Measurements from ENCODE around the gene IMMP2L. TPM values are rescaled to one million over a fixed set of nuclear protein-coding genes. Genes with fewer than 3 reads are reported as not detected.

Gene IMMP2L
- total and polyA plus RNA-seq, 4 donors, result 9.2 to 34.7 (median 11.1) TPM

DNA sequence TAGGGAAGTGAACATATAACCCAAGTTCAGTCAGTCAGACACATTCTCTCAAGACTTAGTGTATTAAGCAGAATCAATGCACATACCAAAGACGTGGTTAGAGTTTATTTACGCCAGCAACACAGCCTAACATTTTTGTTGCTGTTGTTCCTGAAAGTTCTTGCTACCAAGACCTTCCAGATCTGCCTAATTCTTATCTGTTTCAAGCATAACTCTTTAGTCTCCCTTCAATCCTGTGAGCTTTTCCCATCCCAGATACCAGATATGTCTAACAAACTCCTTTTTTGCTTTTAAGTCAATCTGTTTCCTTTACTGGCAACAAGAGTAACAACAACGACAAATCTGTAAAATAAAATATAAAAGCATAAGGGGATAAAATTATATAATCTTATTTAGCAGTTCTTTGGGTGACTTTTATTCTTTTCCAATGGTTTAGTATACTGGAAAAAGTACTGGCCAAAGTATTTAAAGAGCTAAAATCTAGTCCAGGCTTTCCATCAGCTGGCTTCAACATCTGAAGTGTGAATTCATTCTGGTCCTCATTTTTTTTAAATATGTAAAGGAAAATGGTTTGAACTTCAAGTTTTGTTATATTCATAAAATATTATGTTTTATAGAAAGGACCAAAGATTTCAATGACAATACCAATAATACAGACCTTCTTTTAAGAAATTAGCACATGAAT, 193.8 kb downstream of the IMMP2L start:
- DNase-seq, result no peak
- no peak overlapping the region for H3K4me3 ChIP-seq
- H3K27ac ChIP-seq (ENCODE audit: low read depth in 1 of 2, low read length in 1 of 2), result no peak overlapping the region
- H3K27me3 ChIP-seq (ENCODE audit: control insufficient read depth in 3 of 3, insufficient read depth in 3 of 3, low read length in 2 of 3), result no peaks in the 10 kb centered on the region
- ATAC-seq (ENCODE audit: insufficient read depth, low FRiP score), result no peak
- H3K9ac ChIP-seq (ENCODE audit: insufficient read depth in 1 of 2, low read length in 2 of 2), result no peak overlapping the region
- no peaks in the 10 kb centered on the region for H3K36me3 ChIP-seq (ENCODE audit: control insufficient read depth in 4 of 4, insufficient read depth in 4 of 4, low read length in 4 of 4)
- H3K9me3 ChIP-seq (ENCODE audit: control insufficient read depth in 4 of 4, insufficient read depth in 3 of 4, low read length in 3 of 4), result no peaks in the 10 kb centered on the region
- 94 to 98% methylated on average over 3 of the region's 3 CpGs for WGBS, 2 donors
- H3K4me1 ChIP-seq (ENCODE audit: control insufficient read depth in 5 of 5, insufficient read depth in 5 of 5, low read length in 5 of 5), result peaks cover 0 to under 1% (median 0%) of the 10 kb centered on the region in 5 donors
- TF ChIP-seq, protein P1, sequence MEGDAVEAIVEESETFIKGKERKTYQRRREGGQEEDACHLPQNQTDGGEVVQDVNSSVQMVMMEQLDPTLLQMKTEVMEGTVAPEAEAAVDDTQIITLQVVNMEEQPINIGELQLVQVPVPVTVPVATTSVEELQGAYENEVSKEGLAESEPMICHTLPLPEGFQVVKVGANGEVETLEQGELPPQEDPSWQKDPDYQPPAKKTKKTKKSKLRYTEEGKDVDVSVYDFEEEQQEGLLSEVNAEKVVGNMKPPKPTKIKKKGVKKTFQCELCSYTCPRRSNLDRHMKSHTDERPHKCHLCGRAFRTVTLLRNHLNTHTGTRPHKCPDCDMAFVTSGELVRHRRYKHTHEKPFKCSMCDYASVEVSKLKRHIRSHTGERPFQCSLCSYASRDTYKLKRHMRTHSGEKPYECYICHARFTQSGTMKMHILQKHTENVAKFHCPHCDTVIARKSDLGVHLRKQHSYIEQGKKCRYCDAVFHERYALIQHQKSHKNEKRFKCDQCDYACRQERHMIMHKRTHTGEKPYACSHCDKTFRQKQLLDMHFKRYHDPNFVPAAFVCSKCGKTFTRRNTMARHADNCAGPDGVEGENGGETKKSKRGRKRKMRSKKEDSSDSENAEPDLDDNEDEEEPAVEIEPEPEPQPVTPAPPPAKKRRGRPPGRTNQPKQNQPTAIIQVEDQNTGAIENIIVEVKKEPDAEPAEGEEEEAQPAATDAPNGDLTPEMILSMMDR (IDR thresholded peaks at IDR 0.05; ENCODE audit: control extremely low read depth, extremely low read depth), result no peak

DNA sequence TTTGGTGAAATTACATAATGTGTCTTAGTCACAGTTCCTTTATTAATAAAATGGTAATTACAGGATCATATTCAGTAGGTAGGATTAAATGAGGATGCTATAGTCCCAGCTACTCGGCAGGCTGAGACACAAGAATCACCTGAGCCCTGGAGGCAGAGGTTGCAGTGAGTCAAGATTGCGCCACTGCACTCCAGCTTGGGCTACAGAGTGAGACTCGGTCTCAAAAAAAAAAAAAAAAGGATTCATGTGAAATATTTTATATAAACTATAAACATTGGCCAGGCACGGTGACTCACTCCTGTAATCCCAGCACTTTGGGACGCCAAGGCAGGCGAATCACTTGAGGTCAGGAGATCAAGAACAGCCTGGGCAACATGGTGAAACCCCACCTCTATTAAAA, 197.9 kb downstream of the IMMP2L start:
- TF ChIP-seq, protein P1 (IDR thresholded peaks at IDR 0.05; ENCODE audit: control extremely low read depth, extremely low read depth), result no peak
- Histone ChIP-seq H3K27me3 (ENCODE audit: control insufficient read depth in 3 of 3, insufficient read depth in 3 of 3, low read length in 2 of 3) (no peaks in the 10 kb centered on the region), H3K4me1 (ENCODE audit: control insufficient read depth in 5 of 5, insufficient read depth in 5 of 5, low read length in 5 of 5) (peaks cover 0 to 4% (median 0%) of the 10 kb centered on the region in 5 donors), H3K27ac (ENCODE audit: low read depth in 1 of 2, low read length in 1 of 2) (no peak overlapping the region), H3K9me3 (ENCODE audit: control insufficient read depth in 4 of 4, insufficient read depth in 3 of 4, low read length in 3 of 4) (no peaks in the 10 kb centered on the region), H3K36me3 (ENCODE audit: control insufficient read depth in 4 of 4, insufficient read depth in 4 of 4, low read length in 4 of 4) (no peaks in the 10 kb centered on the region), H3K9ac (ENCODE audit: insufficient read depth in 1 of 2, low read length in 2 of 2) (no peak overlapping the region), H3K4me3 (no peak overlapping the region)
- DNase-seq (no peak), ATAC-seq (ENCODE audit: insufficient read depth, low FRiP score) (no peak)
- 91% methylated on average over 6 of the region's 6 CpGs for WGBS, 2 donors

DNA sequence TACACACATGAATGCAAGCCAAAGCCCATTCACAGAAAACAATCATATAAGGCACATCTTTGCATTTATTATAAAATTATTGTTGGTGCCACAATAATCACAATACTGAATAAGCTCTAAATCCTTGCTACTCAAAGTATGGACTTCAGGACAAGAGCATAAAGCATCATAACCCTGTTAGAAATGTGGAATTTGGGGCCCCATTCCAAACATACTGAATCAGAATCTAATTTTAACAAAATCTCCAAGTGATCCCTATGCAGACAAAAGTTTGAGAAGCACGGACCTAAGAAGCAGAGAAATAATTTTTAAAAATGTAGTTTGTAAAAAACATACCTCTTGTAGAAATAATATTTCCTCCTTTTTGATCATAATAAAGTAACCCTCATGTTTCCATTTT, 199.2 kb downstream of the IMMP2L start:
- Histone ChIP-seq H3K27me3 (ENCODE audit: control insufficient read depth in 3 of 3, insufficient read depth in 3 of 3, low read length in 2 of 3) (no peaks in the 10 kb centered on the region), H3K27ac (ENCODE audit: low read depth in 1 of 2, low read length in 1 of 2) (no peak overlapping the region), H3K4me1 (ENCODE audit: control insufficient read depth in 5 of 5, insufficient read depth in 5 of 5, low read length in 5 of 5) (peaks cover 0 to 4% (median 0%) of the 10 kb centered on the region in 5 donors), H3K9ac (ENCODE audit: insufficient read depth in 1 of 2, low read length in 2 of 2) (no peak overlapping the region), H3K36me3 (ENCODE audit: control insufficient read depth in 4 of 4, insufficient read depth in 4 of 4, low read length in 4 of 4) (no peaks in the 10 kb centered on the region), H3K4me3 (no peak overlapping the region), H3K9me3 (ENCODE audit: control insufficient read depth in 4 of 4, insufficient read depth in 3 of 4, low read length in 3 of 4) (no peaks in the 10 kb centered on the region)
- peak in 1 of 3 donors; percentile 22 for DNase-seq
- WGBS, 2 donors, result 75 to 89% methylated on average over 1 of the region's 1 CpG
- no peak for ATAC-seq (ENCODE audit: insufficient read depth, low FRiP score)
- TF ChIP-seq, protein P1 (IDR thresholded peaks at IDR 0.05; ENCODE audit: control extremely low read depth, extremely low read depth), result no peak

Measured in lung (tissue), 12 donors.